Thyroid gland (tissue), 4 donors: ENCODE data around the gene ANO1.

Source experiments
- POLR2A ChIP-seq, 2 donors: fragments of 450-650 bp; IDR thresholded peaks; one replicate each; pipeline ENCODE4 v1.6.1; 2017; ENCODE audit warnings: antibody characterized with exemption in 2 of 2, mild to moderate bottlenecking in 2 of 2, moderate library complexity in 1 of 2
- TF ChIP-seq, protein P1 (sequence below), 6 experiments: fragments of 200-600 bp in 3 of 6; fragments of 450-650 bp in 3 of 6; sonication (generic) in 3 of 6; IDR thresholded peaks; one replicate each; pipeline ENCODE4 v1.5.1; 2016 to 2019; ENCODE audit warnings: antibody characterized with exemption in 6 of 6, mild to moderate bottlenecking in 2 of 6, inconsistent platforms in 1 of 6, moderate library complexity in 1 of 6

DNA sequence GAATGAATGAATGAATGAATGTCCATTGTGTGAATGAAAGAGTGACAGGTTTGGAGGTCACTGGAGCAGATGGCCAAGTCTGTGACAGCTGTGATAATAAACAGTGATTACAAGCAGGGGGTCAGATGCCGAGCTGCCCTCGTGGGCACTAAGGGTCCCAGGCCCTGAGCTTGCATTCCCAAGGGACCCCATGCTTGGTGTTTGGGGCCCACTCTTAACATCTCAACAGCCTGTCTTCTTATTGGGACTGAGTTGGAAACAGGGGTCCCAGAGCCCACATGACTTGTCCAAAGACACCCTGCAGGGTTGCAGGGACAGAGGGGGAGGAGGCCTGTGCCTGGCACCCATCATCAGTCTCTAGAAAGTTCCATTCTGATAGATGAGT lies 12.0 kb upstream of the ANO1 start:
- TF ChIP-seq, protein P1, sequence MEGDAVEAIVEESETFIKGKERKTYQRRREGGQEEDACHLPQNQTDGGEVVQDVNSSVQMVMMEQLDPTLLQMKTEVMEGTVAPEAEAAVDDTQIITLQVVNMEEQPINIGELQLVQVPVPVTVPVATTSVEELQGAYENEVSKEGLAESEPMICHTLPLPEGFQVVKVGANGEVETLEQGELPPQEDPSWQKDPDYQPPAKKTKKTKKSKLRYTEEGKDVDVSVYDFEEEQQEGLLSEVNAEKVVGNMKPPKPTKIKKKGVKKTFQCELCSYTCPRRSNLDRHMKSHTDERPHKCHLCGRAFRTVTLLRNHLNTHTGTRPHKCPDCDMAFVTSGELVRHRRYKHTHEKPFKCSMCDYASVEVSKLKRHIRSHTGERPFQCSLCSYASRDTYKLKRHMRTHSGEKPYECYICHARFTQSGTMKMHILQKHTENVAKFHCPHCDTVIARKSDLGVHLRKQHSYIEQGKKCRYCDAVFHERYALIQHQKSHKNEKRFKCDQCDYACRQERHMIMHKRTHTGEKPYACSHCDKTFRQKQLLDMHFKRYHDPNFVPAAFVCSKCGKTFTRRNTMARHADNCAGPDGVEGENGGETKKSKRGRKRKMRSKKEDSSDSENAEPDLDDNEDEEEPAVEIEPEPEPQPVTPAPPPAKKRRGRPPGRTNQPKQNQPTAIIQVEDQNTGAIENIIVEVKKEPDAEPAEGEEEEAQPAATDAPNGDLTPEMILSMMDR (IDR thresholded peaks at IDR 0.05) = no peak
- no peak for TF ChIP-seq POLR2A (IDR thresholded peaks at IDR 0.05)
